MV-4-11 (cell line): ENCODE data around the gene HABP2.
A peak's percentile ranks its signal among the peaks of the same experiment; 100 is the strongest.

Source experiments
- DNase-seq: peaks from one replicate; lab custom pipeline; 2025; lab: John Stamatoyannopoulos, UW

The HABP2 gene

GRCh38 chr10:113527211-113527906, 25.5 kb upstream of the HABP2 start:
- no peak for DNase-seq

- no peak for DNase-seq
These were observed 24.0 kb upstream of the HABP2 start for GRCh38 chr10:113528876-113529275.

- no peak for DNase-seq
These were observed 23.3 kb upstream of the HABP2 start for GRCh38 chr10:113529575-113529974.

GRCh38 chr10:113530476-113530875, 22.4 kb upstream of the HABP2 start:
- no peak for DNase-seq

GRCh38 chr10:113532724-113533123, 20.1 kb upstream of the HABP2 start:
- DNase-seq = no peak

- DNase-seq = no peak
These were observed 19.1 kb upstream of the HABP2 start for GRCh38 chr10:113533801-113534200.

- no peak for DNase-seq
These were observed 18.4 kb upstream of the HABP2 start for GRCh38 chr10:113534423-113534822.

- DNase-seq = no peak
These were observed 15.2 kb upstream of the HABP2 start for GRCh38 chr10:113537672-113538071.

GRCh38 chr10:113538151-113538550, 14.7 kb upstream of the HABP2 start:
- DNase-seq = no peak

- DNase-seq = peak; percentile 63
These were observed 13.1 kb upstream of the HABP2 start for GRCh38 chr10:113539789-113540188.

GRCh38 chr10:113540845-113541548, 11.9 kb upstream of the HABP2 start:
- DNase-seq = no peak

GRCh38 chr10:113541549-113541927, 11.3 kb upstream of the HABP2 start:
- no peak for DNase-seq

- no peak for DNase-seq
These were observed 9.5 kb upstream of the HABP2 start for GRCh38 chr10:113543107-113543955.

- no peak for DNase-seq
These were observed 8.5 kb upstream of the HABP2 start for GRCh38 chr10:113544392-113544791.

GRCh38 chr10:113547426-113547825, 5.4 kb upstream of the HABP2 start:
- no peak for DNase-seq

- DNase-seq = no peak
These were observed 3.0 kb upstream of the HABP2 start for GRCh38 chr10:113549856-113550255.

GRCh38 chr10:113550365-113550764, 2.5 kb upstream of the HABP2 start:
- DNase-seq = no peak

- DNase-seq = no peak
These were observed 839 bp upstream of the HABP2 start for GRCh38 chr10:113552014-113552413.

- no peak for DNase-seq
These were observed 296 bp downstream of the HABP2 start for GRCh38 chr10:113553149-113553548.

GRCh38 chr10:113554214-113554613, 1.4 kb downstream of the HABP2 start:
- DNase-seq = no peak

GRCh38 chr10:113555245-113555644, 2.4 kb downstream of the HABP2 start:
- no peak for DNase-seq

GRCh38 chr10:113555751-113556150, 2.9 kb downstream of the HABP2 start:
- DNase-seq = no peak

- DNase-seq = no peak
These were observed 4.6 kb downstream of the HABP2 start for GRCh38 chr10:113557424-113557862.
